ENCODE measurements around the gene E4F1.

The E4F1 gene

DNA sequence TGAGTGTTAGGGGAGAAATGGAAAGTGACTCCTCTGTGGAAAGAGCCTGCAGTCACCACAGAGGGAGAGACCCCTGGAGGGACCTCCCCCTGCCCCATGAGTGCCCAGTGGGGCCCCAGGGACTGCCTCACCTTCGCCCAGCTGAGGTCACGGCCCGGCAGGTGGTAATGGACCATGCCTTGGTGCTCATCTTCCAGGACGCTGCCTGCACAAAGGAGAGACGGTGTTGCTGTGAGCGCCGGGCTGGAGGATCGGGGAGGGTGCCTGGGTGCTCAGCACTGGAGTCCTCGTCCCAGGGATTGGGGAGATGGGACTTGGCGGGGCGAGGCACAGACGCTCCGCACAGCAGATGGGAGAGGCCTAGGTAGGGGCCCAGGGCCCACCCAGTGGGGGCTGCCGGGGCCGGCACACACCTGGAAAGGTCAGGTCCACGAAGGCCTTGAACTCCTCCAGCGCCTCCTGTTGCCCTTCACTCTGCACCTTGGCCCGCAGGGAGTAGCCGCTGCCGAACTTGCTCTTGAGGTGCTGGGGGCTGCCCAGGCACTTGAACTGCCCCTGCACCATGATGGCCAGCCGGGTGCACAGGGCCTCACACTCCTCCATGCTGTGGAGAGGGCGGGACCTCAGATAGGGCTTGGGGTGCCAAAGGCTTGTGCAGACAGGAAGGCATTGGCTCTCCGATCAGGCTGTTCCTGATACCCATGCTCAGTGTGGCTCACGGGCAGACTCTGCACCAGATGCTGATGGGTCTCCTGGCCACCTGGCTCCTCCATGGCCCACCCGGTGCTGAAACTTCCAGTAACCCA, 54.3 kb downstream of the E4F1 start:
- no peak for DNase-seq

DNA sequence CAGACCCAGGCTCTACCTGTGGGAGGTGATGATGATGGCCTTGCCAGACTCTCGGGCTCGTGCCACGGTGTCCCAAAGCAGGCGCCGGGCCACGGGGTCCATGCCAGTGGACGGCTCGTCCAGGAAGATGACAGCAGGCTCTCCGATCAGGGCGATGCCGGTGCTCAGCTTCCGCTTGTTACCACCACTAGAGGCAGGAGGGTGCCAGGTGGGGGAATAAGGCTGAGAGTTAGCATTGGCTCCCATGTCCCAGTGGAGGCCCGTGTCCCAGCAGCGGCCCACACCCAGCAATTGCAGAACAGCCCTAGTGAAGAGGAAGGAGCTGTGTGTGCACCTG, 54.8 kb downstream of the E4F1 start:
- DNase-seq = no peak

DNA sequence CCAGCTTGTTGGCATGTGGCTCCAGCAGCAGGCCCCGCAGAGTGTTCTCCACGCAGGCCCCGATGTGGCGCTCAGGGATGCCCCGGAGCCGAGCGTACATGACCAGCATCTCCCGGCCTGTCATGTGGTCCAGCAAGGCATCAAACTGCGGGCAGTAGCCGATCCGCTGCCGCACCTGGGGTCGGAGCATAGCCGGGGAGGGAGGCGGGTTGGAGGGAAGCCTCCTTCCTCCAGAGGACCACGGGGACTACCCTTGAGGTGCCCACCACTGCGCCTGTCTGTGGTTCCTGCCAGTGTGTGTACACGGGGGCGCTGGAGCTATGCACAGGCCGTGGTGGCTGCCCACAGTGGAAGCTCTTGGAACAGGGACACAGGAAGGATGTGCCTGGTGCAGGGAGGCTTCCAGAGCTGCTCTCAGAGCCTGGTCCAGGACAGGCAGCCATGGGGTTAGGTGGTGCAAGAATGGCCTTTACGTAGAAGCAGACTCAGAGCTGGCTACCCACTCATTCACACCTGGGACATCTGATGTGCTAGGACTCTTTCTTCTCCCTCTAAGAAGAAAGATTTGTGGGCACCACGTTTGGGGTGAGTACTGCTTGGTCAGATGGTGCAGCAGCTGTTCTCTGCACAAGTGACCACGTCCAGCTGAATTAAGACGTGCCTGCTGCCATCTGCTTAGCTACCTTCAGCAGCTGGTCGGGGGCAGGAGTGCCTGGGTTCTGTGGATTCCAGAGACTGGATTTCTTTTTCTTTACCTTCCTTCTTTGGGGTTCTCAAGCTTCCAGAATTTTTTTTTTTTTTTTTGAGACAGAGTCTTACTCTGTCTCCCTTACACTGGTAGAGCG, 55.8 kb downstream of the E4F1 start:
- DNase-seq = no peak

DNA sequence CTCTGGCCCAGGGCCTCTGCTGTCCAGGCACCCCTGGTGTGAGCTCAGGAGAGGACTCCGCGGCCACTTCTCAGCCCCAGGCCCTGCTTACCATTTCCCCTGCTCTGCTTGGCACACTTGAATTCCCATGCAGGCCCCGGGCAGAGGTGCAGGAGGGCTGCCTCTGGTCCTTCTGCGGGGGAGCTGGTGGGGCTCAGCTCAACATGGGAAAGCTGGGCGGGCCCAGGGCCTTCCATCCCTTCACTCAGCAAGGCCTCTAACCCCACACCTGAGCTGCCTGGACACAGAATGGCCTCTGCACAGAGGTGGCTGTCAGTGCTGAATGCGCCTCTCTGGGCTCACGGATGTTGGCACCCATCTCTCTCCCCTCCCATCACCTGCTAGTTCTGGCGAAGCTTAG, 57.1 kb downstream of the E4F1 start:
- DNase-seq = no peak

DNA sequence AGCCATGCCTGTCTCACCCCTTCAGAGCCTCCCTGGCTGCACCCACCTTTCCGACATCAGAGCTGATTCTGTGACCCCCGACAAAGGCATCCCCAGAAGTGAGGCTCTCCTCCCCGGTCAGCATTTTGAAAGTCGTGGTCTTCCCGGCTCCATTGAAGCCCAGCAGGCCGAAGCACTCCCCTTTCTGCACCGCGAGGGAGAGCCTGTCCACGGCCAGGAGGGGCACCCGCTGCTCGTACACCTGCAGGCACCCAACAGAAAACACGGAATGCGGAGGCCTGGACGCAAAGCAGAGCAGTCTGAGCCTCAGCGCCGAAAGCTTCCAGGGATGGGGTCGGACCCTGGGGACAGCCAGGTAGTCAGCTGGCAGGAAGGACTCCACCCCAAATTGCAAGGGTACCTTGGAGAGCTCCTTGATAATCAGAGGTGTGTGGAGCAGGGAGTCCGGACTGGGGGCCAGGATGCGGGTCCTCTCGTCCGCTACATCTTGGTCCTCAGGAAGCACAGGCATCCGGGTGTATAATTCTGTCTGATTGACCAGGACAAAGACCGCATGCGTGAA, 57.7 kb downstream of the E4F1 start:
- DNase-seq = no peak

DNA sequence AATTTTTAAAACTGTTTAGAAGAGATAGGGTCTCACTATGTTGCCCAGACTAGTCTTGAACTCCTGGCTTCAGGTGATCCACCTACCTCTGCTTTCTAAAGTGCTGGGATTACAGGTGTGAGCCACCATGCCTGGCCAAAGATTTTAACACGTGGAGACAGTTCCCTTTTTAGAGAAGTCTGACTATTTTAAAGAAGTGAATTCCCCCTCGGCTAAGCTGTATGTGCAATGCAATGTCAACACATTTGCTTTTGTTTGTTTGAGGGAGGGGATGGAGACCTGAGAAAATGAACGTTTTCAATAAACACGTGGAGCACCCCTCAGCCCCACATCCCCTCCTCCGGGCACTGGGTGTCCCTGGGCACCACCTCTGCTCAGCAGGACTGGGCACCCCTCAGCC, 58.9 kb downstream of the E4F1 start:
- DNase-seq = no peak

DNA sequence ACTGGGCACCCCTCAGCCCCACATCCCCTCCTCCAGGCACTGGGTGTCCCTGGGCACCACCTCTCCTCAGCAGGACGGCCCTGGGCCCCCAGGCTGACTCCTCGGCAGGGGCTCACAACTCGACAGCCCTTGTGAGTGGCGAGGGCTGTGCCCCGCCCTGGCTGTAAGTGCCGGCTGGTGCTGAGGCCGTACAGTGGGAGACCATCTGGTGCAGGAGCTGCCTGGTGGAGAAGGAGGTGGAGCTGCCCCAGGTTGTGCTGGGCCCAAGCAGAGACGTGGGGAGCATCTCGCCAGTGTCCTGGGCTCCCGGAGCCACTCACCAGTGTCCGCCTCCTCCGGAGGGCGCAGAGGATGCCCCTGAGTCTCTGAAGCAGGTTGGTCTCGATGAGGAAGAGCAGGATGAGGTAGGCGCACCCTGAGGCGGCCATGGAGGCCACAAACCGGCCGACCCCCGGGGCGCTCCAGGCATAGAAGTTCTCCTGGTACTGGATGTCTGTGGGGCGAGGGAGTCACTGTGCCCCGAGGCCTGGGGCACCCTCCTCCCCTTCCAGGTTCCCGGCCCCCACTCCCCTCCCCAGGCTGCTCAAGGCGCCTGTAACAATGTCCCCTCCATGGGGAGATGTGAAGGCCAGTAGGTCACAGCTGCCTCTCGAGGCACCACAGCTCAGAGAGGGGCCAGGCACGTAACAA, 59.6 kb downstream of the E4F1 start:
- no peak for DNase-seq

DNA sequence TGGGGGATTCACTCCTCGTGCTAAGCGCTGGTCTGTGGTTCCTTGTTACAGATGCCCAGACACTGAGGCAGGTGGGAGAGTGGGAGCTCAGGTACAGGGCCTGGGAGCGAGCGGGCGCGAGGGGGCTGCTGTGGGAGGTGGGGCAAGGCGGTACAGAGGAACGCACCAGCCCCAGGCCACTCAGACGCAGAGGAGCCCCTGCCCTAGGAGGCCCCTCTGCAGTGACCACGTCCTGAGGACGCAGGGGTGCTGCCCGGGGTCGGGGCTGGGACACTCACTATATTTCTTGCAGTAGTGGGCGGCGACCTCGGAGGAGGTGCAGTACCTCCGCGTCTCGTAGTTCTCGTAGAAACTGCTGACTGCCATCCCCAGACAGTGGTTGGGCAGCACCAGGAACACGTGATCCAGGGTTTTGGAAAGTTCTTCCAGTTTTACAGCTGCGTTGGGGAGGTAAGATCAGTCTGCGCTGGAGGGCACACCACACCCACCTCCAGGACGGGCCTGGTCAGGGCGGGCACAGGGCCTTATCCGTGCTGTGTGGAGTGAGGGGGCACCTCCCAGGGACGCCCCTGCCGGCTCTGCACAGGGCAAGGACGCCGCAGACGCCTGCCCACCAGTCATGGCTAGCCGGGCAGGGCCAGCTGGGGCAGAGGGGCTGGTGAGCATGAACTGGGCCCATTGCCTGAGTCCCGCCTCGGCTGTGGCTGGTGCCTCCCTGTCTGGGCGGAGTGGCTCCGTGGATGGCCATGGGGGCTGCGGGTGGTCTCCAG, 60.8 kb downstream of the E4F1 start:
- no peak for DNase-seq

DNA sequence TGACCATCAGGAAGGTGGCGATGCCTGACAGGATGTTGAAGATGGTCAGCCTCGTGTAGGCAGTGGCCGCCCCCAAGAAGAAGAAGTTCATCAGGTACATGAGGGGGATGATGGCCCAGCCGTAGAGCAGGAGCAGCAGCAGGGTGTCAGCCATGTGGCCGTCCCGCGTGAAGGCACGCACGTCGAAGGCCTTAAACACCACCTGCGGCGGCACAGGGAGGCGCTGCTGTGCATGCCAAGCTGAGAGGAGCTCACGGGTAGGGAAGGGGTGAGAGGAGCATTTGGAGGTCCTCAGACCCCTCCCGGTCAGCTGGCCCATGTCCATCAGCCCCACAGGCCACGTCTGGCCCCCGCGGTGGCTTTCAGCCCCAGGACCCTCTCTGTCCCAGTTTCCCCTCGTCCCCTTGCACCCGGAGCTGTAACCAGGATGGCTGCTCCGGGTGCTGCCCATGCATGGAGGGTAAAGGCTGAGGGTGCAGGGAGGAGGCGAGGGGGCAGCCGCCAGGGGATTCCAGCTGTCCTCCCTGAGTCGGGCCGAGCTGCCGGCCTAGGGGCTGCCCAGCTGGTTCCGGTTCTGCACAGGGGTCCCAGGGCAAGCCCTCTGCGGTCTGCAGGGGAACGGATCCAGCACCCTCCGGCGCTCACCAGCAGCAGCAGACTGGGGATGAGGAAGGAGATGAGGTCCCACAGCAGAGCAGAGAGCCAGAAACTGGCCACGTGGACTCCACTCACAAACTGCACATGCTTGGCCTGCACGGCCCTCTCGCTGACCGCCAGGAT, 61.6 kb downstream of the E4F1 start:
- DNase-seq = no peak

All from Kasumi-1 (cell line).